Prostate gland (tissue), 2 donors: Measurements from ENCODE around the gene IQCE.

Experiments
- POLR2A ChIP-seq: fragments of 450-650 bp; IDR thresholded peaks from one replicate; pipeline ENCODE4 v1.6.1; 2016; ENCODE audit warnings: antibody characterized with exemption, mild to moderate bottlenecking
- POLR2AphosphoS5 ChIP-seq: sonication (generic); formaldehyde crosslinking; IDR thresholded peaks from one replicate; pipeline ENCODE4 v1.6.1; 2017; ENCODE audit warnings: antibody characterized with exemption
- TF ChIP-seq, protein P1 (sequence below), 4 experiments: fragments of 200-600 bp in 2 of 4; fragments of 450-650 bp in 2 of 4; sonication (generic) in 2 of 4; IDR thresholded peaks; 1 replicate in 3 of 4; 2 replicates in 1 of 4; pipeline ENCODE4 v1.5.1; 2016 to 2019; ENCODE audit warnings: antibody characterized with exemption in 4 of 4, mild to moderate bottlenecking in 2 of 4, moderate library complexity in 2 of 4

DNA sequence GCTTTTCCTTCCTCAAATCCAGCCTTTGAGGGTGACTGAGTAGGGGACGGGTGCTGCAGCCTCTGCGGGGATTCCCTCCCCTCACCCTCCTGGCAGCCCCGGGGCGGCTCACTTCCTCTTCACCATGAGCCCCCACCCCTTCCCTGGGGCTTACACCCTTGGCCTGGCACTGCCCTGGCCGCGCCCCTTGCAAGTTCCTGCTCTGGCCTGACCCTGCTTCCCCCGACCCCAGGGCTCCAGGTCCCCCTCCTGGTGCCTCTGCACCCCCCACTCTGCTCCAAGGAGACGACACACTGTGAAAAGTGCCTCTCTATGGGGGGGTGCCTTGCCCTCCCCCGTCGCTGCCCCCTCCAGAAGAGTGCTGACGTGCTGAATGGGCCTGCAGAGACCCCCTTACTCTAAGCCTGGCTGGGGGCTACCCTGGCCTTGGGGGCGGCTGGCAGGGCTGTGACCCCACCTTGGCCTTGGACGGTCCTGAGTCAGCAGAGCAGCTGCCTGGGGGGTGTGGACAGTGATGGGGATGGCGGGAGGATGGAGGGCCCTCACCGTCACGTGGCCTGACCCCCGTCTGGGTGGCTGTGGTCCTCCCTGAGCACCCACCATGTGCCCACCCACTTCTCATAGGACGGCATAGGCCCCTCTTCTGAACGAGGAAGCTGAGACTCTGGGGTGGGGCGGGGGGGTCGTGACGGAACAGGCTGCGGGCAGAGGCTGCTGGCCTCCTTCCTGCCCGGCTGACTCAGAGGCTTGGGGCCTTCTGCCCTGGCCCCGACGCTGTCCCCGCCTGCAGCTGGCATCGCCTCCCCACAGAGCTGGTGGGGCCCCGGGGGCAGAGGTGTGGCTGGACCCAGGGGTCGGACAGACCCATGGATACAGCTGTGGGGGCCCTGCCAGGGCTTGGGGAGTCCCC is 29.4 kb upstream of the IQCE start:
- TF ChIP-seq POLR2A (no peak), POLR2AphosphoS5 (no peak)
- TF ChIP-seq, protein P1, sequence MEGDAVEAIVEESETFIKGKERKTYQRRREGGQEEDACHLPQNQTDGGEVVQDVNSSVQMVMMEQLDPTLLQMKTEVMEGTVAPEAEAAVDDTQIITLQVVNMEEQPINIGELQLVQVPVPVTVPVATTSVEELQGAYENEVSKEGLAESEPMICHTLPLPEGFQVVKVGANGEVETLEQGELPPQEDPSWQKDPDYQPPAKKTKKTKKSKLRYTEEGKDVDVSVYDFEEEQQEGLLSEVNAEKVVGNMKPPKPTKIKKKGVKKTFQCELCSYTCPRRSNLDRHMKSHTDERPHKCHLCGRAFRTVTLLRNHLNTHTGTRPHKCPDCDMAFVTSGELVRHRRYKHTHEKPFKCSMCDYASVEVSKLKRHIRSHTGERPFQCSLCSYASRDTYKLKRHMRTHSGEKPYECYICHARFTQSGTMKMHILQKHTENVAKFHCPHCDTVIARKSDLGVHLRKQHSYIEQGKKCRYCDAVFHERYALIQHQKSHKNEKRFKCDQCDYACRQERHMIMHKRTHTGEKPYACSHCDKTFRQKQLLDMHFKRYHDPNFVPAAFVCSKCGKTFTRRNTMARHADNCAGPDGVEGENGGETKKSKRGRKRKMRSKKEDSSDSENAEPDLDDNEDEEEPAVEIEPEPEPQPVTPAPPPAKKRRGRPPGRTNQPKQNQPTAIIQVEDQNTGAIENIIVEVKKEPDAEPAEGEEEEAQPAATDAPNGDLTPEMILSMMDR (IDR thresholded peaks at IDR 0.05) = no peak
